Loucy (cell line): ENCODE results near the gene RAD23A.

ENCODE experiments used
- CTCF ChIP-seq: fragments of 200-600 bp; sonication (generic); conservative IDR thresholded peaks from 2 replicates; pipeline ENCODE4 v1.5.1; 2014; ENCODE audit warnings: mild to moderate bottlenecking, antibody characterized with exemption, low read length
- EZH2phosphoT487 ChIP-seq: fragments of 200-600 bp; IDR thresholded peaks from 2 replicates; pipeline ENCODE4 v1.6.1; 2018; ENCODE audit warnings: antibody characterized with exemption, mild to moderate bottlenecking, moderate library complexity, borderline replicate concordance

- TF ChIP-seq CTCF (no peak), EZH2phosphoT487 (no peak)
These were observed 42.1 kb downstream of the RAD23A start for GRCh38 chr19:12987781-12988180.
